ENCODE data around the gene FOXP1. TPM values are rescaled to one million over a fixed set of nuclear protein-coding genes. Genes with fewer than 3 reads are reported as not detected.

The FOXP1 gene
- total RNA-seq, 1 donor from 2014 or later: 107 TPM

- Histone ChIP-seq H3K4me3 (ENCODE audit: insufficient read depth, low read depth, low read length) (no peak overlapping the region), H4K20me1 (ENCODE audit: insufficient read depth, low read length) (peaks cover 6% of the 10 kb centered on the region), H3K79me2 (ENCODE audit: insufficient read depth, low read length) (peaks cover 12% of the 10 kb centered on the region), H3K4me1 (ENCODE audit: insufficient read depth, low read length) (no peaks in the 10 kb centered on the region), H3K27me3 (ENCODE audit: insufficient read depth, low read length) (no peaks in the 10 kb centered on the region), H2AFZ (ENCODE audit: low read depth, low read length) (no peak overlapping the region), H3K4me2 (ENCODE audit: low read length) (no peak overlapping the region), H3K27ac (ENCODE audit: low read depth, low read length) (no peak overlapping the region), H3K36me3 (ENCODE audit: insufficient read depth, low read length) (peaks cover 78% of the 10 kb centered on the region), H3K9me3 (ENCODE audit: insufficient read depth, low read depth, low read length) (no peaks in the 10 kb centered on the region), H3K9ac (ENCODE audit: low read length) (no peak overlapping the region)
- peaks cover 28% of the 10 kb centered on the region for H3K36me3 Mint-ChIP-seq (ENCODE audit: low read depth, unreplicated experiment)
- H3K27ac Mint-ChIP-seq (ENCODE audit: unreplicated experiment): peak overlapping the region; percentile 23
- H3K9me3 Mint-ChIP-seq (ENCODE audit: unreplicated experiment): no peaks in the 10 kb centered on the region
- no peaks in the 10 kb centered on the region for H3K4me1 Mint-ChIP-seq (ENCODE audit: low read depth, unreplicated experiment)
- no peak overlapping the region for H3K4me3 Mint-ChIP-seq (ENCODE audit: unreplicated experiment)
- no peak for TF ChIP-seq EZH2 (IDR thresholded peaks at IDR 0.05; ENCODE audit: insufficient read depth, low read length)
- TF ChIP-seq CTCF (IDR thresholded peaks at IDR 0.05; ENCODE audit: insufficient read depth, low read depth, low read length): no peak
- H3K27me3 Mint-ChIP-seq (ENCODE audit: low read depth, unreplicated experiment): no peaks in the 10 kb centered on the region
- DNase-seq (ENCODE audit: low read depth): no peak
- FAIRE-seq: no peak
Measured at GRCh38 chr3:70970952-70971351, 612.6 kb downstream of the FOXP1 start.

GRCh38 chr3:70970171-70970570 is 613.4 kb downstream of the FOXP1 start:
- H4K20me1 ChIP-seq (ENCODE audit: insufficient read depth, low read length): peaks cover 6% of the 10 kb centered on the region
- H3K4me2 ChIP-seq (ENCODE audit: low read length): no peak overlapping the region
- H3K27me3 ChIP-seq (ENCODE audit: insufficient read depth, low read length): no peaks in the 10 kb centered on the region
- H3K36me3 ChIP-seq (ENCODE audit: insufficient read depth, low read length): peaks cover 84% of the 10 kb centered on the region
- H3K4me1 Mint-ChIP-seq (ENCODE audit: low read depth, unreplicated experiment): no peaks in the 10 kb centered on the region
- no peak overlapping the region for H3K9ac ChIP-seq (ENCODE audit: low read length)
- no peaks in the 10 kb centered on the region for H3K9me3 ChIP-seq (ENCODE audit: insufficient read depth, low read depth, low read length)
- H3K4me1 ChIP-seq (ENCODE audit: insufficient read depth, low read length): no peaks in the 10 kb centered on the region
- no peak for FAIRE-seq
- H3K79me2 ChIP-seq (ENCODE audit: insufficient read depth, low read length): peaks cover 12% of the 10 kb centered on the region
- H3K27ac ChIP-seq (ENCODE audit: low read depth, low read length): no peak overlapping the region
- no peak overlapping the region for H3K4me3 ChIP-seq (ENCODE audit: insufficient read depth, low read depth, low read length)
- TF ChIP-seq EZH2 (IDR thresholded peaks at IDR 0.05; ENCODE audit: insufficient read depth, low read length) (no peak), CTCF (IDR thresholded peaks at IDR 0.05; ENCODE audit: insufficient read depth, low read depth, low read length) (no peak)
- DNase-seq (ENCODE audit: low read depth): no peak
- no peak overlapping the region for H2AFZ ChIP-seq (ENCODE audit: low read depth, low read length)
- no peaks in the 10 kb centered on the region for H3K9me3 Mint-ChIP-seq (ENCODE audit: unreplicated experiment)
- H3K27ac Mint-ChIP-seq (ENCODE audit: unreplicated experiment): no peak overlapping the region
- no peaks in the 10 kb centered on the region for H3K27me3 Mint-ChIP-seq (ENCODE audit: low read depth, unreplicated experiment)
- H3K4me3 Mint-ChIP-seq (ENCODE audit: unreplicated experiment): no peak overlapping the region
- H3K36me3 Mint-ChIP-seq (ENCODE audit: low read depth, unreplicated experiment): peaks cover 26% of the 10 kb centered on the region

- Histone ChIP-seq H2AFZ (ENCODE audit: low read depth, low read length) (no peak overlapping the region), H3K9me3 (ENCODE audit: insufficient read depth, low read depth, low read length) (no peaks in the 10 kb centered on the region), H3K4me1 (ENCODE audit: insufficient read depth, low read length) (peaks cover 14% of the 10 kb centered on the region), H3K27ac (ENCODE audit: low read depth, low read length) (peak overlapping the region; percentile 68), H3K4me3 (ENCODE audit: insufficient read depth, low read depth, low read length) (no peak overlapping the region), H4K20me1 (ENCODE audit: insufficient read depth, low read length) (no peaks in the 10 kb centered on the region), H3K79me2 (ENCODE audit: insufficient read depth, low read length) (no peaks in the 10 kb centered on the region), H3K27me3 (ENCODE audit: insufficient read depth, low read length) (no peaks in the 10 kb centered on the region), H3K9ac (ENCODE audit: low read length) (peak overlapping the region; percentile 57), H3K4me2 (ENCODE audit: low read length) (peak overlapping the region; percentile 60), H3K36me3 (ENCODE audit: insufficient read depth, low read length) (peaks cover 63% of the 10 kb centered on the region)
- peak; percentile 84 for FAIRE-seq
- H3K4me1 Mint-ChIP-seq (ENCODE audit: low read depth, unreplicated experiment): peaks cover 13% of the 10 kb centered on the region
- peak overlapping the region; percentile 54 for H3K27ac Mint-ChIP-seq (ENCODE audit: unreplicated experiment)
- no peaks in the 10 kb centered on the region for H3K27me3 Mint-ChIP-seq (ENCODE audit: low read depth, unreplicated experiment)
- H3K36me3 Mint-ChIP-seq (ENCODE audit: low read depth, unreplicated experiment): peaks cover 22% of the 10 kb centered on the region
- no peaks in the 10 kb centered on the region for H3K9me3 Mint-ChIP-seq (ENCODE audit: unreplicated experiment)
- no peak overlapping the region for H3K4me3 Mint-ChIP-seq (ENCODE audit: unreplicated experiment)
- peak; percentile 89 for DNase-seq (ENCODE audit: low read depth)
- no peak for TF ChIP-seq EZH2 (IDR thresholded peaks at IDR 0.05; ENCODE audit: insufficient read depth, low read length)
- TF ChIP-seq CTCF (IDR thresholded peaks at IDR 0.05; ENCODE audit: insufficient read depth, low read depth, low read length): no peak
Measured at GRCh38 chr3:70963431-70964275, 619.9 kb downstream of the FOXP1 start.

All from astrocyte (in vitro differentiated cells and primary cell).